IMR-90 (cell line): ENCODE results near the gene RPTOR. TPM values are rescaled to one million over a fixed set of nuclear protein-coding genes. Genes with fewer than 3 reads are reported as not detected.

Source experiments
- polyA plus RNA-seq, 3 experiments: library from polyadenylated mRNA; depleted of rRNA; stranded (reverse); fragments of >200 nt; gene quantifications; 2 replicates each; pipeline ENCODE4 v1.2.3, GENCODE V29; 2012; ENCODE audit warnings: low replicate concordance in 1 of 3
- total RNA-seq: library from RNA; depleted of rRNA; stranded (reverse); fragments of >200 nt; gene quantifications from 2 replicates; pipeline ENCODE4 v1.2.3, GENCODE V29; 2012
- TF ChIP-seq, protein P1 (sequence below): fragments of 150-350 bp; IDR thresholded peaks from 2 replicates; pipeline ENCODE4 v1.6.1; 2017; ENCODE audit warnings: mild to moderate bottlenecking, antibody characterized with exemption, low read length, low read depth

RPTOR gene
- total and polyA plus RNA-seq, 2 of the 4 experiments (the other 2 are of a cell fraction): 10.8 to 14.7 TPM

- TF ChIP-seq, protein P1, sequence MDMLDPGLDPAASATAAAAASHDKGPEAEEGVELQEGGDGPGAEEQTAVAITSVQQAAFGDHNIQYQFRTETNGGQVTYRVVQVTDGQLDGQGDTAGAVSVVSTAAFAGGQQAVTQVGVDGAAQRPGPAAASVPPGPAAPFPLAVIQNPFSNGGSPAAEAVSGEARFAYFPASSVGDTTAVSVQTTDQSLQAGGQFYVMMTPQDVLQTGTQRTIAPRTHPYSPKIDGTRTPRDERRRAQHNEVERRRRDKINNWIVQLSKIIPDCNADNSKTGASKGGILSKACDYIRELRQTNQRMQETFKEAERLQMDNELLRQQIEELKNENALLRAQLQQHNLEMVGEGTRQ: no peak
These were observed 458.0 kb downstream of the RPTOR start (continued) for GRCh38 chr17:81002409-81003361.
